Measurements from ENCODE around the gene KIFC1.
A peak's percentile ranks its signal among the peaks of the same experiment; 100 is the strongest.
"Not testable (repeated sequence)": the region's sequence is repeated elsewhere in the genome, so short reads cannot be mapped to it uniquely, and the experiment has no call there.

The KIFC1 gene

GRCh38 chr6:33391278-33391921, at the start of gene KIFC1:
KIFC1 (plus strand) TSS chr6:33391823; CDS start chr6:33391986, 163 bp downstream.
- peak; percentile 90 for DNase-seq (ENCODE audit: insufficient read length, low spot score)
- FAIRE-seq, result peak; percentile 98

- not testable (repeated sequence) for FAIRE-seq
Measured at GRCh38 chr6:33343606-33343952, 48.0 kb upstream of the KIFC1 start.

GRCh38 chr6:33343953-33344611, 47.5 kb upstream of the KIFC1 start:
- peak; percentile 53 for DNase-seq (ENCODE audit: insufficient read length, low spot score)
- peak; percentile 31 for FAIRE-seq

More at GRCh38 chr6:33343606-33343952, 48.0 kb upstream of the KIFC1 start:
- DNase-seq (ENCODE audit: insufficient read length, low spot score), result not testable (repeated sequence)

GRCh38 chr6:33344701-33345697, 46.6 kb upstream of the KIFC1 start:
- peak; percentile 81 for FAIRE-seq

GRCh38 chr6:33346972-33347371, 44.7 kb upstream of the KIFC1 start:
- FAIRE-seq; DNase-seq (ENCODE audit: insufficient read length, low spot score): not testable (repeated sequence)

More at GRCh38 chr6:33344701-33345697, 46.6 kb upstream of the KIFC1 start:
- peak; percentile 45 for DNase-seq (ENCODE audit: insufficient read length, low spot score)

- FAIRE-seq (no peak), DNase-seq (ENCODE audit: insufficient read length, low spot score) (no peak)
Measured at GRCh38 chr6:33347816-33348215, 43.8 kb upstream of the KIFC1 start.

- not testable (repeated sequence) for DNase-seq (ENCODE audit: insufficient read length, low spot score); FAIRE-seq
Measured at GRCh38 chr6:33355860-33356259, 35.8 kb upstream of the KIFC1 start.

- DNase-seq (ENCODE audit: insufficient read length, low spot score) (no peak), FAIRE-seq (no peak)
Measured at GRCh38 chr6:33356295-33356694, 35.3 kb upstream of the KIFC1 start.

- DNase-seq (ENCODE audit: insufficient read length, low spot score); FAIRE-seq: not testable (repeated sequence)
Measured at GRCh38 chr6:33357160-33357871, 34.3 kb upstream of the KIFC1 start.

- FAIRE-seq (no peak), DNase-seq (ENCODE audit: insufficient read length, low spot score) (no peak)
Measured at GRCh38 chr6:33359331-33359730, 32.3 kb upstream of the KIFC1 start.

- not testable (repeated sequence) for DNase-seq (ENCODE audit: insufficient read length, low spot score); FAIRE-seq
Measured at GRCh38 chr6:33363486-33363885, 28.1 kb upstream of the KIFC1 start.

- not testable (repeated sequence) for DNase-seq (ENCODE audit: insufficient read length, low spot score); FAIRE-seq
Measured at GRCh38 chr6:33364475-33365205, 27.0 kb upstream of the KIFC1 start.

- DNase-seq (ENCODE audit: insufficient read length, low spot score); FAIRE-seq: not testable (repeated sequence)
Measured at GRCh38 chr6:33365206-33365971, 26.2 kb upstream of the KIFC1 start.

GRCh38 chr6:33367009-33367714, 24.5 kb upstream of the KIFC1 start:
- FAIRE-seq (no peak), DNase-seq (ENCODE audit: insufficient read length, low spot score) (no peak)

GRCh38 chr6:33367715-33368025, 24.0 kb upstream of the KIFC1 start:
- not testable (repeated sequence) for FAIRE-seq; DNase-seq (ENCODE audit: insufficient read length, low spot score)

- DNase-seq (ENCODE audit: insufficient read length, low spot score); FAIRE-seq: not testable (repeated sequence)
Measured at GRCh38 chr6:33371901-33372300, 19.7 kb upstream of the KIFC1 start.

GRCh38 chr6:33372526-33373123, 19.0 kb upstream of the KIFC1 start:
- DNase-seq (ENCODE audit: insufficient read length, low spot score) (no peak), FAIRE-seq (no peak)

Data from GM19239 (cell line).